ENCODE measurements around the gene ZIC5.

Gene ZIC5

DNA sequence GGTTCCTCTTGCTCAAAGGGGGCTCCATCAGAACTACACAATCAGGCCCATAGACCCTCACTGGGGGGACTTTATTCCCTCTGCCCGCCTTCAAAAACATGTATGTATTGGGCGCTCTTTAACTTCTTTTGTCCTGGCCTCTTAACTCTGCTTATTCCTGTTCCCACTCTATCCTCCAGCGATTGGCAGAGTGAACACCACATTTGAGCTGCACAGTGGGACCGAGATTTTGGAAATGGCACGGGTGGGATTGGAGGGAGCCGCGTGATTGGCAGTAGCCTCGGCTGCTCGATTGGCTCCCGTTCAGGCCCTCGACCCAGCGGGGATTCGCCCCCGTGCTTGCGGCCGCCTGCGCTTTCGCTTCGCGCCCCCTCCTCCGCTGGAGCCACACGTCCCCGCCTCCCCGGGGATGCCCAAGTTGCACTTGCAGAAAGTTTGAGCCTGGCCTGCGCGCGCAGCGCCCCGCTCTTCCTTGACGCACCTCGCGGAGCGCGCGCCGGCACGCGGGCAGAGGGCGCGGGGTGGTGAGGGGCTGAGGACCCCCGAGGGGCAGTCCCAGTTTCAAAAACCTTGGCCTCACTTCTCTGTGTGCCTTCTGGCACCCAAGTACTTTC is at the start of gene ZIC5:
Gene ZIC5 (minus strand): TSS at position 192 of the 614 bp plus-strand sequence. CDS start 164 bp downstream, at position 28.
- FAIRE-seq: no peak

DNA sequence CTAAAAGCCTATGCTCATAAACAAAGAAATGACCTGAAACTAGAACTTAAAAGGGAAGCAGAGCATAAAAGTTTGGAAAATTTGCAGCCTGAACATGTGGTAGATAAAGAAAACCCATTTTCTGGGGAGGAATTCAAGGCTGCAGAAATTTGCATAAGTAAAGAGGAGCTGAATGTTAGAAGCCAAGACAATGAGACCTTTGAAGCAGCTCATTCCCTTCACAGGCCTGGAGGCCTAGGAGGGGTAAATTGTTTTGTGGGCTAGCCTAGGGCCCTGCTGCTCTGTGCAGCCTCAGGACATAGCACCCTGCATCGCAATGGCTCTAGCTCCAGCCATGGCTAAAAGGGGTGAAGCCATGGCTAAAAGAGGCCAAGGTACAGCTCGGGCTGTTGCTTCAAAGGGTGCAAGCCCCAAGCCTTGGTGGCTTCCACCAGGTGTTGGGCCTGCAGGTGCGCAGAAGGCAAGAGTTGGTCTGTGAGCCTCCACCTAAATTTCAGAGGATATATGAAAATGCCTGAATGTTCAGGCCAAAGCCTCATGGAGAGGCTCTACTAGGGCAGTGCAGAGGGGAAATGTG is 48.3 kb upstream of the ZIC5 start:
- FAIRE-seq: no peak

DNA sequence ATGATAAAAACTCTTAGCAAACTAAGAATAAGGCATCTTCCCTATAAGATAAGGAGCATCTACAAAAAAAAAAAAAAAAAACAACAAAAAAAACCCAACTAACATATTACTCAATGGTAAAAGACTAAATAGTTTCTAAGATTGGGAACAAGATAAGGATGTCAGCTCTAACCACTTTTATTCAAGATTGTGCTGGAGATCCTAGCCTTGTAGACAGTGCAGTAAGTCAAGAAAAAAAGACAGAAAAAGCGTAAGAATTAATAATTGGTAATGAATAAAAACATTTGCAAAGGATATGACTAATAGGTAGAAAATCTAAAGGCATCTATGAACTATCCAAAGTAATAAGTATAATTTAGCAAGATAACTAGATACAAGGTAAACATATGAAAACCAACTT is 43.1 kb upstream of the ZIC5 start:
- no peak for FAIRE-seq

- no peak for FAIRE-seq
These were observed 26.7 kb upstream of the ZIC5 start for GRCh38 chr13:99998261-99998660.

GRCh38 chr13:99997702-99998214 is 26.2 kb upstream of the ZIC5 start:
- FAIRE-seq: no peak

- no peak for FAIRE-seq
These were observed 24.9 kb upstream of the ZIC5 start for GRCh38 chr13:99996381-99996973.

- no peak for FAIRE-seq
These were observed 24.2 kb upstream of the ZIC5 start for GRCh38 chr13:99995589-99996380.

- FAIRE-seq: no peak
These were observed 23.6 kb upstream of the ZIC5 start for GRCh38 chr13:99995104-99995588.

GRCh38 chr13:99994638-99995020 is 23.1 kb upstream of the ZIC5 start:
- peak; percentile 41 for FAIRE-seq

- FAIRE-seq: no peak
These were observed 22.4 kb upstream of the ZIC5 start for GRCh38 chr13:99993660-99994637.

- FAIRE-seq: no peak
These were observed 21.4 kb upstream of the ZIC5 start for GRCh38 chr13:99992949-99993351.

DNA sequence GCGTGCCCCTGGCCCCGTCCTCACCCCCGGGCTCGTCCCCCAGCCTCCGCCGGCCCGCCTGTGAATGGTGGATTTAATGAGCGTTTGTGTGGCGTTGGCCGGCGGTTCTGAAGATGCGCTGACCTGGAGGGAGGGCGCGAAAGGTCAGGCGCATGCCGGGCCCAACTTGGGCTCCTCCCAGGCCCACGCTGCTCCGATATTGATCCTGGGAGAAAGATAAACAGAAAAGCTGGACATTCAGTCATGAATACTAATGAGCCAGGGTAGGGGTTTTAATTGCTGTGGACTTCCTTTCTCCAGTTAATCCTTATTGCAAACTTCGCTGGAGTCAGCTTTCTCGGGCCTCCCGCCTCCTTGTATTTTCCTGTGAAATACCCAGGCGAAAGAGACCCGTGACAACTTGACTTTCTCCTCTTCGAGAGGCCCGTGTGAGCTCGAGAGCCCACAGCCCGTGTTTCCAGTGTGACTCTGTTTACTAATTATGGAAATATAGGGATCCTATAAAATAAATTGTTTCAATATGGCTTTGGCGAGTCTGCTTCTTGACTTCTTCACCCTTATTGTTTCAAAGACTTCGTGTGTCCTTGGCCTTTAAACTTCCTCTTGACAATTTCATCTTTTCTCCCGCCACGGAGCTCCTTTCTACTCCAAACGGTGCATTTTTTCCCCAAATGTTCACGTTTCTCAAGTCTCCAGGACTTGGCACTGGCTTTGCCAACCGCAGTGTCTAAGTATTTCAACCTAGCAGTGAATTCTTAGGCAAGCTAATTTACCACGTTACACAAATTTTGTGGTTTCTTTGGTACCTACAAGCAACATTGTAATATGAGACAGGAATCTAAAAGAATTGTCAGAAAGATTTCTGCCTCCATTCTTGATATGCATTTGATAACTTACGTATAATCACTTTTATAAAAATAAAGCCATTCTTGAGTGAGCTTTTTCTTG is 20.5 kb upstream of the ZIC5 start:
- FAIRE-seq: no peak

- no peak for FAIRE-seq
These were observed 19.7 kb upstream of the ZIC5 start for GRCh38 chr13:99991013-99991827.

- no peak for FAIRE-seq
These were observed 18.8 kb upstream of the ZIC5 start for GRCh38 chr13:99990126-99990977.

DNA sequence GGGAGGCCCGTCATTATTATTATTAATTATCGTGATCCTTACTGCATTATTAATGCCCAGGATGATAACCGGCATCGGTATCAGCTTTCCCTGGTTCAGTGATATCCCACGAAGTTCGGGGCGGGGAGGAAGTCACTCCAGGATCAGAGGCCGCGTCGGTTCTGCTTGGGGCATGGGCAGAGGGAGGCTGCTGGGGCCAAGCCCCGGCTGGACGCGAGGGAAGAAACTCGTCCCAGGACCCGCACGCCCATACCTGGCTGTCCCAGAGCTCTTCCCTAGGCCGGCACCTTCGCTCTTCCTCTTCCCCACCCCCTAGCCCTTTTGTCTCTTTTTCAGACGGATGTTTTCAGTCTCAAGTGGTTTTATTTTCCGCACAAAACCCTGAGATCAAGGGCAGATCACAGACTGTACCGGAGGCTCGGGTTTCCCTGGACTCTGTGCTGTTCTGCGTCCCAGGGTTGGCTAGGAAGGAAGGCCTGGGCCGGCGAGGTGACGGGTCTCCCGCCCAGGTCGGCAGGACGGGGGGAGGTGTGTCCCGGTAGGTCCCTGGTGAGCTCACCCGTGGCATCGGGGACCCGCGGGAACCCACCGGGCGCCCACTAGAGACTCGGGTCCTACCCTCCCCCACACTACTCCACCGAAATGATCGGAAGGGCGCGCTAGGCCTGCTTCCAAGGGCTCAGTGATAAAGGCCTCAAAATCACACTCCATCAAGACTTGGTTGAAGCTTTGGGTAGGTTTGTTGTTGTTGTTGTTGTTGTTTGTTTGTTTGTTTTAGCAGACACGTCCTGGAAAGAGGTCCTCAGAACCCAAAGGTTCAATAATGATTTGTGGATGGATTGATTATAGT is 17.9 kb upstream of the ZIC5 start:
- no peak for FAIRE-seq

- FAIRE-seq: no peak
These were observed 17.1 kb upstream of the ZIC5 start for GRCh38 chr13:99988529-99989275.

Measured in colon (tissue), 2 donors.